CD4-positive, alpha-beta T cell treated with Interleukin-12 subunit alpha and Interleukin-12 subunit beta, for 1 hour (primary cell): ENCODE results near the gene TAF13.
"Not testable (repeated sequence)": the region's sequence is repeated elsewhere in the genome, so short reads cannot be mapped to it uniquely, and the experiment has no call there.

ENCODE experiments used
- DNase-seq: peaks from one replicate; pipeline ENCODE4 v3.0.0-alpha.2; 2020

TAF13 gene

DNA sequence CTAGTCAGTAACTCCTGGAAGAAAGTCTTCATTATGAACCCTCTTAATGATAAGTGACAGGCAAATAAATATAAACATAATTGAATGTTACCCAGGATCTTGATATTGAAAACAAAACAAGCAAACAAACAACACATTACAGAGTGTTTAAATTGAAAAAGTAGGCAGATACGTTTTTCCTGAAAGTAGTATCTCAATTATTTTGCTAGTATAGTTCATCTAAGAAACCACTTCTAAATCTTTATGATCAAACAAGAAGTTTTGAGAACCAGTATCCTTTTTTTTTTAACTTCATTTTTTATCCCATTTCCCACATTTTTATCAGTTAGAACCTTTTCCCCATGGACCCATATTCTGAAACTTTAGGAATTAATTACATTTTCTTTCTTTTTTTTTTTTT, 30.2 kb downstream of the TAF13 start:
- DNase-seq: no peak

DNA sequence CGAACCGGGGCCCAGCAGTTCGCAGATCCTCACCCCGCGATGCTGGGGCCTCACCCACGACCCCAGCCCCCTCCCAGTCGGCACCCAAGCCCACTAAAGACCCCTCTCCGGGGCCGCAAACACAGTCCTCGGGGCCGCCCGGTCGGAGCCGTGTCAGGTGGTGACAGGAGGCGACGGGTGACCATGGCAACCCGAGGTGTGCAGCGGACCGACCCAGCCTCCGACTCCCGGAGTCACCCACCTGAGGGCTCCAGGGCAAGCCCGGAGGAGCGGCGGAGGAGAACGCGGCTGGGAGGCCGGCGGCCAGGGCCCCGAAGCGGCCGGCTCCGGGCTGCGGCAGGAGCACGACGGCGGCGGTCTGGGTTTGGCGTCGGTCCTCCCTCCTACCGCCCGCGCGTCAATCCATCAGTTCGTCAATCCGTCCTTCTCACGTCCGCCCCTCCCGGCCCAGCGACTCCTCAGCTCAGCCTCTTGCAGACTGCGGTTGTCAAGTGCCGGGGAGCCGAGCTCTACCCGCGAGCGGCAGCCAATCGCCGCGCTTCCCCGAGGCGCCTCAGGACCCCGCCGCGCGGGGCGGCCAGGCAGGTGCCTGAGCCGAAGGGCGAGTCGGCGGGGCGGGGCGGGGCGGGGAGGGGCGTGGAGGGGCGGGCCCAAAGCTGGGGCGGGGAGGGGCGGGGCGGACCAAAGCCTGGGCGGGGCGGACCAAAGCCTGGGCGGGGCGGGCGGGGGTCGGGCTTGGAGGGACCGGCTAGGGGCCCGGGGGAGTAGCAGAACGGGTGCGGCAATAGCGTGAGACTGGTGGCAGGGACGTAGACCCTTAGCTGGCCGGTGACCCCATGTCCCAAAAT, 34.0 kb downstream of the TAF13 start, which contains the start of gene WDR47:
WDR47 (minus strand) TSS at position 482 of the 848 bp plus-strand sequence. CDS start 18,590 bp downstream, outside the sequence.
- DNase-seq: peak; percentile 97

DNA sequence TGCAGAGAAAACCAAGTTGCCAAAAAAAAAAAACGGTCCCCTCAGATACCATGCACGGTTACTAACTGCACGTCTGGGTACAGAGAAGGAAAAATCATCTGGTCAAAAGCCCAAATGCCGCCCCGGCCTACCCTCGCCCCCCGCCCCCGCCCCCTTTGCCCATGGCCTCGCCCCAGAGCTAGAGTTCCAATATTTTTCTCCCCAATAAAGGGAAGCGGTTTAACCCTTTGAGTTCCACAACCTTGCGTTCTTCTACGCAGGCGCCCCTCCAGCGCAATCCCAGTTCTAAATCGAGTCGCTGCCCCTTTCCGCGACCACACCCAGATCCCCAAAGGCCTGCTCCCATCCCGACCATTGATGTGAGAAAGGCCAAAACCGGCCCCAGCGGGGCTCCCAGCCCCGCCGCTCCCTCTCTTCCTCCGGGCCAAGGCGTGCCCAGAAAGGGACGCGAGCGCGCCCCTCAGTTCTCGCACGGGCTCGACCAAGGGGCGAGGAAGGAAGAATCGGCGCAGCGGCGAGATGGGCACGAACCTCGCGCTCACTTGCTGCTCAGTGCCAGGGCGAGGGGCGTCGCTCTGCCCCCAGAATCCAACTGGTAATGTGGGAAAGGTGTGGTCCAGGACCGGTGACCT, 34.7 kb downstream of the TAF13 start:
- DNase-seq: no peak

DNA sequence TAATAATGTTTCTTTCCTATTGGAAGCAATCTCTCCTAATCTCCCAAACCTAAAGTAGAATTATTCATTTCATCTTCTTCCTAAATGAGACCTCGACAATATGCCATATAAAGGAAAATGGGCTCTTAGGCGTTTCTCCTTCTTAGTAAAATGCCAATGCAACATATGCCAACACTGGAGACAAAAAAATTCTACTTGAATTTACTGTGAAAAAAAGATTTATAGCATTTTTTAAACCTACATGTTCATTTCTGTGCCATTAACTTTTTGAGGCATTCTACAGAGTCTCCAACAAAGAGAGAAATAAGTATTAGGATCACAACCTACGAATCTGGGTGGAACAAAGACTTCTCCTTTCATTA, 35.2 kb downstream of the TAF13 start:
- DNase-seq: no peak

DNA sequence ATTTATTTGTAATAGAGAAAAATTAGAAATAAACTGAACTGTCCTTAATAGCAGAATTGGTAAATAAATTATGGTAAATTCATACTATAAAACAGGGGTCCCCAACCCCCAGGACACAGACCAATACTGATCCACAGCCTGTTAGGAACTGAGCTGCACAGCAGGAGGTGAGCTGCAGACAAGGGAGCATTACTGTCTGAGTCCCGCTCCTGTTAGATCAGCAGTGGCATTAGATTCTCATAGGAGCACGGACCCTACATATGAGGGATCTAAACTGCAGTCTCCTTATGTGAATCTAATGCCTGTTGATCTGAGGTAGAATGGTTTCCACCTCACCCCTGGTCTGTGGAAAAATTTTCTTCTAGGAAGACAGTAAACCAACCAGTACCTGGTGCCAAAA, 41.4 kb downstream of the TAF13 start:
- no peak for DNase-seq

DNA sequence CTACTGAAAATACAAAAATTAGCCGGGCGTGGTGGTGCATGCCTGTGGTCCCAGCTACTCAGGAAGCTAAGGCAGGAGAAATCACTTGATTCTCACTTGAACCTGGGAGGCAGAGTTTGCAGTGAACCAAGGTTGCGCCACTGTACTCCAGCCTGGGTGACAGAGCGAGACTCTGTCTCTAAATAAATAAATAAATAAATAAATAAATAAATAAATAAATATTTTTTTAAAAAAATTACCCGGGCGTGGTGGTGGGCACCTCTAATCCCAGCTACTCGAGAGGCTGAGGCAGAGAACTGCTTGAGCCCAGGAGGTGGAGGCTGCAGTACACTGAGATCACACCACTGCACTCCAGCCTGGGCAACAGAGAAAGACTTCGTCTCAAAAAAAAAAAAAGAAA, 46.3 kb downstream of the TAF13 start:
- not testable (repeated sequence) for DNase-seq

DNA sequence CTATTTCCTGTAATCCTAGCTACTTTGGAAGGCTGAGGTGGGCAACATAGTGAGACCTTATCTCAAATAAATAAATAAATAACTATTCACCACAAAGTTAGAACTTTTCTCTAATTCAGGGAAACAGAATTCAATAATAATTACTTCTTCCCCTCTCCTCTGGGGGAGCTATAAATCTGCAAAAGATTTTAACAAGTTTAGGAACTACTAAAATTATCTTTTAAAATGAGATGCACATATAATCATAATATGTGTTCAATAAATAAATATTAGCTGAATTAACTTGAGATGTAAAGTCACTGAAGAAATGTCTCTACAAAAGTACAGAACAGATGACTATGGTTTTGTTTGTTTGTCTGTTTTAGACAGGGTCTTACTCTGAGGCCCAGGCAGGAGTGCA, 48.0 kb downstream of the TAF13 start:
- peak; percentile 8 for DNase-seq

DNA sequence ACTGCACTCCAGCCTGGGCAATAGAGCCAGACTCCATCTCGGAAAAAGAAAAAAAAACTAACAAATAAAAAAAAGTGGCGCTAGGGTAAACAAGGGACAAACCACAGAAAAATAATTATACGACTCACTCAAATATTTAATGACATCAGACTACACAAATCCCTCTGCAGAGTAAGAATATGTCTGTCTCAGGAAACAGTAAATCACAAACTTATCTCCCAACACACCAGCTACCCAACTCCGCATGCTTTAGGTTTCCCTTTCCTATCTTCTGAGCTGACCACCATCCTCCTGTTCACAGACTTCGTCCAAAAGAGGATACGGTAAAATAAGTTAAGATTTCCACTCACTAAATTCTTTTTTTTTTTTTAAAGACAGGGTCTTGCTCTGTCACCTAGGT, 50.1 kb downstream of the TAF13 start:
- no peak for DNase-seq

DNA sequence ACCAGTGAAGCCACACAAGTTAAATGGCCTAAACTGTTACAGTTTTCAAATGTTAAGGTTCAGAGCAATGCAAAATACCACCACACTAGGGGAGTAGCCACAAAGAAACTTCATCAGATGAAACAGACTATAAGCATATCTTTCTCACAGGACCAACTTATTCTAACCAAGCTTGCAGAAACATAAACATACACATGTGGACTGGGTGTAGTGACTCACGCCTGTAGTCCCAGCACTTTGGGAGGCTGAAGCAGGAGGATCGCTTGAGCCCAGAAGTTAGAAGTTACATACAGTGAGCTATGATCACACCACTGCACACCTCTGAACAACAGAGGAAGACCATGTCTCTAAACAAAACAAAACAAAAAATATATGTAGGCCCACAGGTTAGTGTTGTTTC, 51.2 kb downstream of the TAF13 start:
- DNase-seq: no peak

DNA sequence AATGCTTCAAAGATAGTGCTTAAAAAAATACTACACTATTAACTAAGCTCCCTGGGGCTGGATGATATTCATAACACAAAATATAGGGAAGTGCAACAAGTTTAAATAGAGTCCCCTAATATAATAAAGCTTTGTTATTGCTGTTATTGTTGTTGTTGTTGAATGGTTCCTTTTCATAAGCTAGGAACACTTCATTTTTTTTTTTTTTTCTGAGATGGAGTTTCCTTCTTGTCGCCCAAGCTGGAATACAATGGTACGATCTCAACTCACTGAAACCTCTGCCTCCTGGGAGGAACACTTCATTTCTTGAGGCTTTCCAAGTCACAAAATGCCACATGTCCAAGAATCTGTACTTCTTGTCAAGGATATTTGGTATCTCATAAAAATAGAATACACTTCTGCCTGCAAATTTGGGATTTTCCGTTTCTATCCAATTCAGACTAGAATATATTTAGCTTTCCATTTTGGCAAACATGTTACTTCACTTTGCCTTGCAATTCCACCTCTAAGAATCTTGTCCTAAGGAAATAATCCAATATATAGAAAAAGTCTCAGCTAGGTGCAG, 55.0 kb downstream of the TAF13 start:
- DNase-seq: no peak

DNA sequence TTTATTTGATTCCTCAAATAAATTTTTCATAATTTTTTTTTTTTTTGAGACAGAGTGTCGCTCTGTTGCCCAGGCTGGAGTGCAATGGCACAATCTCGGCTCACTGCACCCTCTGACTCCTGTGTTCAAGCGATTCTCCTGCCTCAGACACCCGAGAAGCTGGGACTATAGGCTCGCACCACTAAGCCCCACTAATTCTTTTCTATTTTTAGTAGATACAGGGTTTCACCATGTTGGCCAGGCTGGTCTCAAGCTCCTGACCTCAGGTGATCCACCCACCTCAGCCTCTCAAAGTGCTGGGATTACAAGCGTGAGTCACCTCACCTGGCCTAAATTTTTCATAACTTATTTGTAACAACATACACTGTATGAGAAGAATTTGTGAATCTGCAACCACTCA, 58.1 kb downstream of the TAF13 start:
- not testable (repeated sequence) for DNase-seq

DNA sequence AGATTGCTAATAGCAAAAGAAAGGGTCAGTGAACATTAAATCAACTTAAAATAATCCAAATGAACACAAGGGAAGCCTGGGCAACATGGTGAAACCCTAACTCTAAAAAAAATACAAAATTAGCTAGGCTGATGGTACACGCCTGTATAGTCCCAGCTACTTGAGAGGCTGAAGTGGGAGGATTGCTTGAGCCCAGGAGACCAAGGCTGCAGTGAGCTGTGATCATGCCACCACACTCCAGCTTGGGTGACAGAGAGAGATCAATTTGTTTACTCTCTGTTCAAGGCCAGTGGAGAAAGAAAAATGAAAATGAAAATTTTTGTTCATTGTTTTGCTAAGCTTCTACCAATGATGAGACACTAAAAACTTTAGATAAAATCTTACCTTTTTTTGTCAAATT, 58.7 kb downstream of the TAF13 start:
- DNase-seq: no peak
